OCI-M2 (cell line): Measurements from ENCODE around the gene PDRG1.

Experiments
- DNase-seq: peaks from one replicate; lab custom pipeline; 2025; ENCODE audit not compliant: unreplicated experiment; lab: John Stamatoyannopoulos, UW

The PDRG1 gene

DNA sequence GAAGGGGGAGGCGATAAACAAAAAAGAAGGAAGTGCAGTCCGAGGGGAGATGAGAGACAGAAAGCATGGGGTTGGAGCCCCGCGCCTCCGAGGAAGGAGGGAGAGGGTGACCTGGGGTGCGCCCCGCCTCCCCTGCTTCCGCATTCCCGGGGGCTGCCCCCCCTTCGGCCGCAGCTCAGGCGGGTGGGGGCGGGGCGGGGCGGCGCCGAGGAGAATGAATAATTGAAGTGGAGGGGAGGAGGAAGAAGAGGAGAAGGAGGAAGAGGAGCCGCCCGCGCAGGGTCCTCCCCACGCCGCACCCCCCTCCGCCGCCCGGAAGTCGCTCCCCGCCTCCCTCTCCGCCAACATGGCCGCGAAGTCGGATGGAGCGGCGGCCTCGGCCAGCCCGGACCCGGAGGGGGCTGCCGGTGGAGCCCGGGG, 16.0 kb upstream of the PDRG1 start, which contains the start of gene XKR7:
TSS of gene XKR7 (plus strand) at position 322 of the 420 bp plus-strand sequence. CDS start at position 347, 25 bp downstream.
- no peak for DNase-seq

DNA sequence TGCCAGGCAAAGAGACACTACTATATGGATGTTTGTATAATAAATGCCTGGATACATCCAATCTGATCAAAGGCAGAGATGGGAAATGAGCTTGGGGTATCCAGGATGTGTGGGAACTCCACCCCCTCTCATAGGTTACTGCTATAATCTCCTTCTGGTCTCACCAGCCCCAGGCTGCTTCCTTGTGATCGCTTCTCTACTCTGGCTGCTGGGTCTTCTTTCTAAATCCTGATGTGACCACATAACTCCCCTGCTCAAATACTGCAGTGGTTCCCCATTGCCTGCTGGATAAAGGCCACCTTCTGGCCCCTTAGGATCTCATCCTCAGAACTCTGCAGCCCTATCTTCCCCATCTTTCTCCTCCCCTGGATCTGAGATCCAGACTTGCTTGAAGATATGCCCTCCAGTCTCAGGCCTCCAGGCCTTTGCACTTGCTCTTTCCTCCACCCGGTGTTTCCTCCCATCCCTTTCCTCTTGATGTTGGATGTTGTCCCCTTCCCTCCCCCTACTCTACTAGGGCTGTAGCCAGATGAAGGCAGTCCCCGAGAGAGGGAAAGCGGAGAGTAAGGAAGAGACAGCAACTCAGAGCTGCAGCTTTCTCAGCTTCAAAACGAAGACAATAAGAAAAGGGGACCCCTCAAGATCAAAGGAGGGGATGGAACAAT, 15.3 kb upstream of the PDRG1 start:
- no peak for DNase-seq

DNA sequence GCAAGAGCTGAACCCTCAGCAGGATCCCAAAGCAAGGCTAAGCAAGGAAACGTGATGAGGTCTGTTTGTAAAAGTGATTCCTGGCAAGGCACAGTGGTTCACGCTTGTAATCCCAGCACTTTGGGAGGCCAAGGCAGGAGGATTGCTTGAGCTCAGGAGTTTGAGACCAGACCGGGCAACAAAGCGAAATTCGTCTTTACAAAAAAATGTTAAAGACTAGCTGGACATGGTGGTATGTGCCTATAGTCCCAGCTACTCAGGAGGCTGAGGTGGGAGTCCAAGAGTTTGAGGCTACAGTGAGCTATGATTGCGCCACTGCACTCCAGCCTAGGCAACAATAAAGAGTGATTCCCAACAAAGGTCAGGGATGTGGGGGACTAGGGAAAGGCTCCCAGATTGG, 12.0 kb upstream of the PDRG1 start:
- DNase-seq: no peak

DNA sequence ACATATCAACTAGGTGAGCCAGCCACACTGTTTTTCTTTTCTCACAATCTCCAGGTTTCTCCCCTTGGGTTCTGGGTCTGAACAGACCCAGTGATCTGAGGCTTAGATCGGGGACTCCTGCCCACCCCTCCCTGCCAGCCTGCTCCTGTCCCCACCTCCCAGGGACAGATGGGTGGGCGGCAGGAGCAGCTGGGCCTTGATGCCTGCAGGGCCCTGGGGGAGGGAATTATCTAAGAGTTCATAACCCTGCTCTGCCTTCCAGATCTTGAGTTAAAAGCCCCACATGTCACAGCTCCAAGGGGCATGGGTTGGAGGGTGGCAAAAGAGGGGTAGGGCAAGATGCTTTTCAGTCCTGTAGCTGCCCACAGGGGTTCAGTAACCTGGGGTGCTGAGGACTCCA, 10.9 kb upstream of the PDRG1 start:
- DNase-seq: no peak

GRCh38 chr20:31956556-31957526, 5.0 kb upstream of the PDRG1 start:
- DNase-seq: no peak

DNA sequence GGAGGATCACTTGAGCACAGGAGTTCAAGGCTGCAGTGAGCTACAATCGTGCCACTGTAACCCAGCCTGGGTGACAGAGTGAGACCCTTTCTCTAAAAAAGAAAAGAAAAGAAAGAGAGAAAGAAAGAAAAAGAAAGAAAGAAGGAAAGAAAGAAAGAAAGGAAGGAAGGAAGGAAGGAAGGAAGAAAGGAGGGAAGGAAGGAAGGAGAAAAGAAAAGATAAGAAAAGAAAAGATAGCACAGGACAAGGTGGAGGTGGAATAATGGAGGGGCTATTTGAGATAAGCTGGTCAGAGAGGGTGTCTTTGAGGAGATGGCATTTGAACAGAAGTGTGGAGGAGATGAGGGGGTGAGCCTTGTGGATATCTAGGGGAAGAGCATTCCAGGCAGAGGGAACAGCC, 2.7 kb upstream of the PDRG1 start:
- DNase-seq: no peak

GRCh38 chr20:31953556-31954148, 1.8 kb upstream of the PDRG1 start:
- DNase-seq: no peak

- DNase-seq: no peak
Measured at GRCh38 chr20:31951203-31951529, 680 bp downstream of the PDRG1 start.

- DNase-seq: no peak
Measured at GRCh38 chr20:31949877-31950646, 1.8 kb downstream of the PDRG1 start.

GRCh38 chr20:31948008-31948407, 3.8 kb downstream of the PDRG1 start:
- no peak for DNase-seq

GRCh38 chr20:31945785-31946184, 6.1 kb downstream of the PDRG1 start:
- DNase-seq: no peak

- DNase-seq: no peak
Measured at GRCh38 chr20:31945319-31945718, 6.5 kb downstream of the PDRG1 start.

GRCh38 chr20:31943052-31943471, 8.8 kb downstream of the PDRG1 start:
- no peak for DNase-seq

- DNase-seq: no peak
Measured at GRCh38 chr20:31939661-31940060, 12.2 kb downstream of the PDRG1 start.

GRCh38 chr20:31937820-31938219, 14.0 kb downstream of the PDRG1 start:
- DNase-seq: no peak

DNA sequence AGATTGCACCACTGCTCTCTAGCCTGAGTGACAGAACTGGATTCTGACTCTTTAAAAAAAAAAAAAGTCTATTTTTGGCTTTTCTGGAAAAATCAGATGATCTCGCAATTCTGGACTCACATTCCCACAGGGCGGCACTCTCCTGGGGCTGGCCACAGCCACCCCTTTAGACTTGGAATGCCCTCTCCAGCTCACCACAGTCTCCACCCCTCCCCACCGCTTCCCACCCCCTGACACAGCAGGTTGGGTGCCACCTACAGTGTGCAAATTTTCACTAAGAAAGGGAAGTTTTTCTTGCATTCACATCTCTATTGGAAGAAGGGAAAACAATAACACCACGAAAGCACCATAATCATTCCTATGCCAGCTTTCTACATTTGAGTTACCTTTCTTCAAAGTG, 15.4 kb downstream of the PDRG1 start:
- no peak for DNase-seq

DNA sequence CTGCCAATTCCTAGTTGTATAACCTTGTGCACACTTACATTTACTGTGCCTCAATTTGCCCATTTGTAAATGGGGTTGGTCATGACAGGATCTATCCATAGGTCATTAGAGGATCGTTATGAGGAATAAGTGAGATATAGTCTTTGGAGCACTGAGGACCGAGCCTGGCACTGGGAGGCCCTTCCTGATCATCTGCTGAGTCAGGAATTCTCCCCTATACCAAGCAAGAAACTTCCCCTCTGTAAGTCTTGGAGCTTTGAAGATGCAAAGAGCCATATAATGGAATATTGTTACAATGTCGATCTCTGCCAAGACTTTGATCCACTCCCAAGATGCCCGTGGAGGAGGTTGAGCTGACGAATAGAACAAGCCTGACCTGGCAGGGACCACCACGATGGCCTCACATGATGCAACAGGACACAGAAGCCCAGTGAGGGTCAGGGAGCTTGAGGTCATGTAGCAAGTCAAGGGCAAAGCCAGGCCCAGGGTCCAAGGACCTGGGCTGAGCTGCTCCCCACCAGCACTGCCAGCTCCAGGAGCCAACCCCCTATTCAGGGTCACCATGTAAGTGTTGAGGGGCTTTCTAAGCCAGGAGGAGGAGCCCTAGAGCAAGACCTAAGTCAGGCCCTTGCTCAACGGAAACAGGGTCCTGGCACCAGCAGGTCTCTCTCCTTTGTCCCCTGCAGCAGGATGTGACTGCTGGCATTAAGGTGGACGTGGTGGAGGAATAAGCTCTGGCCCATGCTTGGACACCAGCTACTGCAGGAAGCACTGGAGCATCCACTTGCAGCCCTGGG, 16.7 kb downstream of the PDRG1 start:
- no peak for DNase-seq

DNA sequence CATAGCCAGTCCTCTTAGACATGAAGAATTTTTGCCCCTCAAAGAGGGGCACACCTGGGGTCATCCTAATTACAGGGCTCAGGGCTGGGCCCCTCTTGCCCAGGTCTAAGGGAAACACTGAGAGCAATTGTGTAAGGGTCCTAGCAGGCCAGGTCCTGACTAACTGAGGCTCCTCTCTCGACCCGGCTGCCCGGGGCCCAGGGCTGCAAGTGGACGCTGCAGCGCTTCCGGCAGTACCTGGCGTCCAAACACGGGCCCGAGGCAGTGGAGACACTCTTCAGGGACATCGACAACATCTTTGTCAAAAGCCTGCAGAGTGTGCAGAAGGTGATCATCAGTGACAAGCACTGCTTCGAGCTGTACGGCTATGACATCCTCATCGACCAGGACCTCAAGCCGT, 17.4 kb downstream of the PDRG1 start:
- no peak for DNase-seq

GRCh38 chr20:31933698-31934097, 18.1 kb downstream of the PDRG1 start:
- DNase-seq: no peak

GRCh38 chr20:31930779-31931178, 21.1 kb downstream of the PDRG1 start:
- no peak for DNase-seq
